Head of caudate nucleus (tissue), 42 donors: ENCODE data around the gene TNS3.

Experiments
- DNase-seq, 42 donors: peaks; one replicate each; pipeline versions ENCODE4 v3.0.0 to v3.0.0-alpha.2; 2020 to 2021; ENCODE audit warnings: mixed read lengths in 7 of 42
- intact Hi-C: fragments of 100-400 bp; cut with DNase I; formaldehyde crosslinking; loops from one replicate; pipeline ENCODE4 v1.15.0; 2022

The TNS3 gene

DNA sequence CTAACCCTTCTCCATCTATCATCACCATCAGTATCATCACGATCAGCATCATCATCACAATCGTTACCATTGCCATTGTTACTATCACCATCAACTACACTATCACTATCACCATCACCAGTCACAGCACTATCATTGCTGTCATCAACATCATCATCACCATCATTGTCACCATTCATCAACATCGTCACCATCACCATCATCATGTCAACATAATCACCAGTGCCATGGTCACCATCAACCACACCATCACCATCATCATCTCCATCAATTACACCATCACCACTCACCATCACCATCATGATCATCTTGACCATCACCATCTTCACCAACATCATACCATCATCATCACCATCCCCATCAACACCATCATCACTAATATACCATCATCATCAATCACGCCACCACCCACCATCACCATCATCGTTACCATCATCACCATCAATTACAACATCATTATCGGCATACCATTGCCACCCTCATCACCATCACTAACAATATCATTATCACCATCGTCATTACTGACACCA is 66.5 kb downstream of the TNS3 start:
- intact Hi-C loops, result no loop called here
- no peak for DNase-seq

DNA sequence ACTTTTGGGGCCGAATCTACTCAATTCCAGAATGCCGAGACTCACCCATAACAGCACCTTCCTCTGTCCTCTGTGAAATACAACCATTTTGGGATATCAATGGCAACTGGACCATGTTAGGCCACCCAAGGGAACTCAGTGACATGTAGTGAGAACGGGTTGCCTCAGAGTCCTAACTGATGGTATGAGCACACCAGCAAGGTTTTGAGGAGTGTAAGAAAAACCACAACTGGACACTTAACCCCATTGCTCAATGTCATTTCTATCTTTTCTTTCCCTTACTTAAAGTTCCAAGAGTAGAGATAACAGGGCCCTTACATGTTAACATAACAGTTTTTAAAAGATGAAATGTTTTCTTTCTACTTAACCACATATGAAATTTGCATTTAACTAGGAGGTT is 67.1 kb downstream of the TNS3 start:
- intact Hi-C loops, result no loop called here
- DNase-seq, result no peak

DNA sequence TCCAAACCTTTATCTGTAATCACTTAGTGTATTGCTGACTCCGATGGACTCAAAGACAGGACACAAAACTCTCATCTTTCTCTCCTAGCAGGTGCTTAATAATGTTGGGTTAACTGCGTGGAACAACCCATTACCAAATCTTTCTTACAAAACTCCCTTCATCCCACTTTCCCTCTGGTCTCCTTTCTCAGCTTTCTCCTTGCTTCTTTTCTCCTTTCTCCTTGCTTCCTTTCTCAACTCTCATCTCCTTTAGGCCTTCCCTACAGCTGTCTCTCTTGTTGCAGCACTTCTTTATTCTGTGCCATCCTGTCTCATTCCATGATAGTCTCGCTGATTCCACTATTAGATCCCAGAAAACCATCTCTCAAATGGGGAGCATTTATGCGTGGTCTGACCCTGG is 67.5 kb downstream of the TNS3 start:
- intact Hi-C loops, result no loop called here
- no peak for DNase-seq

DNA sequence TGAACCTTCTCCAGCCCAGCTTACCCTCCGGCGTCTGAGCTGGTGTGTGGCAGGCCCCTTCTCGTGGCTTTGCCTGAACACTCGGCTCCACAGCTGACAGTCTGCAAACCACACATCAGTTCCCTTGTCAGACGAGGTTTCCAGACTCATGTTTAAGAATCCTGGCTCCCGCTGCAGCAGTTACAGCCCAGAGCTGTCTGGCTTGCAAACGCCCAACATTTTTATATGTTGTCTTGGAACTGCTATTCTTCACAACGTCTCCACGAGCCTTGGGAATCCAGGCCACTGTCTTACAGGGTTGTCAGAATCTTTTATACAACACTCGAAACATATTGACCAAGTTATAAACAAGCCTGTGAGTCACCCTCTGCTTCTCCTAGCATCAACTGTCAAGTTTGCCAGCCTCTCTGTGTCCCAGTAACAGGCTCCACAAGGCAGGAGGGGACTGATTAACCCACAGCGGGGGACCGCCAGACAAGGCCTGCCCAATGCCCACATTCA is 68.1 kb downstream of the TNS3 start:
- peak in 2 of 42 donors; percentile 8 to 32 for DNase-seq

DNA sequence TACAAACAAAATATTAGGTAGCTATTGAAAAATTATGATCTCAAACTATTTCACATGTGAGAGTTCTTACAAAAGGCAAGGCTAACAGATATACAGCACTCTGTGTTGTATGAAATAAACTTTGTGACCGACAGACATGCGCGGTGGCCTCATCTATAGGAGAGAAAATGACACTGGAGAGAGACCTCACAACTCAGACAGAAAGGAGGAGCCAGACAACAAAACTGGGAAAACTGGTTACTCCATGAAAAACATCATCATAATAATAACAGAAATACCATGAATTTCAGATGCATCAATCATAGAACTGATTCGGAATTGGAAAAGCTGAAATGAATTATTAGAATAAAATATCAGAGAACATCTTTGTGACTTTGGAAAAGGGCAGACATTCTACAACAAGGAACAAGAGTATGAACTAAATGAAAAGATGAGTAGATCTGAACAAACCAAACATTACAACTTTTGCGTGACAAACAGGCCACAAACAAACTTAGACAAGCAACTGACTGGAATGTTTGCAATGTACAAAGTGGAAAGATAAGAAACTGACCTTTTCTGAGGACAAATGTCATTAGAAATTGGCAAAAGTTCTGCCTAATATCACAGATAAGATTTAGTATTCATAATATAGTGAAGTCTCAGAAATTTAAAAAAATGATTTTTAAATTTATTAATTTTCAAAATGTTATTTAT is 69.3 kb downstream of the TNS3 start:
- DNase-seq, result no peak
- intact Hi-C loops, result no loop called here

More for the DNA sequence above, 68.1 kb downstream of the TNS3 start:
- intact Hi-C loops, result no loop called here

DNA sequence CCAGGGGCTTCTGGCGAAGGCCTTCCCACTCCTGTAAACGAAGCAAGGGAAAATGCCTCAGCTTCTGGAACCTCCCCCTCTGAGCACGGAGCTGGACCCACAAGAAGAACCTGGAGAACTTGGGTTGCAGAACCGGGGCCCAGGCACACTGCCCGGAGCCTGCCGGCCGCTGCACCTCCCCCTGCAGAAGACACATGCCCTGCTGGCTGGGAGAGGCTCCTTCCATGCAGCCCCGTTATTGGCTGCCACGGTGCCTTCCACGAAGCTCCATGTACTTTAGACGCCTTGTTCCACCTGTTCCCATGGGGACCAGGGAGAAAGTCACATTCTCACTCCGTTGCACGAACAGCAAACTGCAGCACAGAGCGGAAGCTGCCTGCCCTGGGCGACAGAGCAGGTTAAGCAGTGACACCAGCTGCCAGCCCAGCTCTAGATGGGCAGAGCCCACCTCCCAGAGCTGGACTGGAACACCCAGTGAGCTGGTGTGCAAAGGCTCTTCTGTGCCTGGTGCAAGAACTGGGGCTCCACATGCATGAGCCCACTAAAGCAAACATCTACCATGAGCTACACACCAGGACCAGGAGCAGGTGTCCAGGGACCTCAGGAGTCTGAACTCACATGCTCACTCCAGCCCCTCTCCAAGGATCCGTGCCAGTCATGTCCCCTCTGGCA is 70.1 kb downstream of the TNS3 start:
- no peak for DNase-seq
- intact Hi-C loops, result no loop called here

DNA sequence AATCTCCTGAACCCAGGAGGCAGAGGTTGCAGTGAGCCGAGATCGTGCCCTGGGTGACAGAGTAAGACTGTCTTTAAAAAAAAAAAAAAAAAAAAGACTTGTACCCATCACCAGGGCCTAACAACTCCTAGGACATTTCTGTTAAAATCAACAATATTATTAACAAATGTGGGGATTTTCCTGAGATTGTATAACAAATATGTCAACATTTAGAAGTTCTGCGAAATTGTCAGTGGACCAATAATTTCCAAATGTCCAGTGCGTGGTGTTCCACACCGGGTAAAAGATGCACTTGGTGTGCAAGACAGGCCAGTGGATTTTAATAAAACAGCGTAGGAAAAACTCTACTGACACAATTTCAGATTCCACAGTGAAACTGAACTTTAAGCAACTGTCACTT is 71.1 kb downstream of the TNS3 start:
- intact Hi-C loops, result no loop called here

DNA sequence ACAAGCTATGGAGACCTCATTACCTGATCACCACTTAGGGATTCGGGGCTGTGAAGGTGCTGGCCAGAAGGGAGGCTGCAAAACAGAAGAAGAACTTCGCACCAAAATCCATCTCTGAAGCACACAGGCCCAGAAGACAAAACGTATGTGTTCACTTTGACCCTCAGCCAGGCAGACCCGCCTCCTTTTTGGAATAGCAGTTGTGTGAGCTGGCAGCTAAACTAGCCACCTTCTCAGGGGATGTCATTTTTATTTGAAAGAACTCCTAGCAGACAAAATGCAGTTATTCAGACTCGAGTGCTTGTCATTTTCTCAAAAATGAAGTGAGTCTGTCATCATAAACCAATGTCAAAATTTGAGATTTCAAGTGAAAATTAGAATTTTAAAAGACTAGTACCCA is 71.7 kb downstream of the TNS3 start:
- no peak for DNase-seq
- intact Hi-C loops, result no loop called here

More for the DNA sequence above, 71.1 kb downstream of the TNS3 start:
- DNase-seq, result no peak

DNA sequence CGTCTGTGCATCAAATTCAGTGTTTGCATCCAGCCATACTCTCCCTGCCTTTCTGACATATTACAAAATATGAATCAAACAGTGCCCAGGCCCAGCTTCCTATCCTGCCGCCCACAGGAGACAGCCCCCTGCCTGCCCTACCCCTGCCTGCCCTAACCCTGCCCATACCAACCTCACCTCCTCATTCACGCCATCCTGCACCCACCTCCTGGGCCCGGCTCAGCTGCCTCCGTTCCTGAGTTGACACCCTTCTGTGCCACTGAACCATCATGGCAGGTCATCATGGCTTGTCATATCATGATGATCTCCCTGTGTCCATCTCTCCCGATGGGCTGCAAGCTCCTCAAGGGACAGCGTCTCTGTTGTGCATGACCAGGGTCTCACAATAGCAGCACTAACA is 72.3 kb downstream of the TNS3 start:
- intact Hi-C loops, result no loop called here
- DNase-seq, result no peak

DNA sequence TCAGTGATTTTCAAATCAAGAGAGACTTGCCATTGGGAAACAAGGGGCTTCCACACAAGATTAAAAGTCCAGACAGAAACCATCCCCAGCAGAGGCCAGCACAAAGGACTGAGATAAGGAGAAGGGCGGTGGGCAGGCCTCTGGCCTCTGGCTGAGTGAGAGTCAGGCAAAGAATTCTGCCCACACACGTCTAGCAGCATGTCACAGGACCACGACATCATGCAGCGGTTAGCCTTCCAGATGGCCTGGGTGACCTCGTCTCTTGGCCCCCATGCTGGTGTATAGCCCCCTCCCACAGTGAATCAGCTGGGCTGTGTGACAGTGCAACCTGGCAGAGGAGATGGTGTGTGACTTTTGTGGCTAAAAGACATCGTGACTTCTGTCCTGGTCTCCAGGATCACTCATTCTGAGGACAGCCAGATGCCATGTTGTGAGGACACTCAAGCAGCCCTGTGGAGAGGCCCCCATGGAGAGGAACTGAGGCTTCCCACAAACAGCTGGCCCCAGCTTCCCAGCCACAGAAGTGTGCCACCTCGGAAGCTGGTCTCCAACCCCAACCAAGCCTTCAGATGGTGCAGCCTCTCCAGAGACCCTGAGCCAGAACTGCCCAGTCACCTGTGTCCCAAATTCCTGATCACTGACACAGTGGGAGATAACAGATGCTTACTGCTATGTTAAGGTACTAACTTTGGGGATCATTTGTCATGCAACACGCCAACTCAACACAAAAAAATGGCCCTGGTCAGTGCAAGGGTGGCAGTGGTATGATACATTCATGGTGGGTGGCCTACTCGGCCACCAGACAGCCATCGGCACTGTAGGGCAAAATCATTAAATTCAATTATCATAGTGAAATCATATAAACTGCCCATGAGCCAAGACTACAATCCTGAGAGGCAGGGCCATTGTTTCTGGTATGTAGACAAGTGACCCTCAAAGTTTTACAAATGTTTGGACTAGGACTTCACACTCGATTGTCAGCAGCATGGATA is 73.2 kb downstream of the TNS3 start:
- DNase-seq, result peak in 1 of 42 donors; percentile 2
- intact Hi-C loops, result no loop called here

DNA sequence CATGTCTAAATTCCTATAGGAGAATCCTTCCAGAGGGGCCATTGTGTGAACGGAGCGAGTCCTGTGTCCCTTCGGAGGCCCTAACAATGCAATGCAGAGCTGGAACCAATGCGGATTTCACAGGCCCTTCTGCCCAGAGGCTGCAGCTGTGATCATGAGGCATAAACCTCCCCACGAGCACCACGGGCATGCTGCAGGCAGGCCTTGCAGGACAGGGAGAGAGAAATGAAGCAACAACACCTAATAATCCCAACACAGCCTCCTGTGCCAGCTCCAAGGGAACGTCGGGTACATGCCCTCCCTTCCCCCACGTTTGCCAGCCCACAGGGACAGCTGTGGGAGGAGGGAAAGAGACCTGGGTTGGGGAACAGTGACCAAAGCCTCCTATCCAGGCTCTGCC is 74.4 kb downstream of the TNS3 start:
- intact Hi-C loops, result no loop called here
- DNase-seq, result no peak

DNA sequence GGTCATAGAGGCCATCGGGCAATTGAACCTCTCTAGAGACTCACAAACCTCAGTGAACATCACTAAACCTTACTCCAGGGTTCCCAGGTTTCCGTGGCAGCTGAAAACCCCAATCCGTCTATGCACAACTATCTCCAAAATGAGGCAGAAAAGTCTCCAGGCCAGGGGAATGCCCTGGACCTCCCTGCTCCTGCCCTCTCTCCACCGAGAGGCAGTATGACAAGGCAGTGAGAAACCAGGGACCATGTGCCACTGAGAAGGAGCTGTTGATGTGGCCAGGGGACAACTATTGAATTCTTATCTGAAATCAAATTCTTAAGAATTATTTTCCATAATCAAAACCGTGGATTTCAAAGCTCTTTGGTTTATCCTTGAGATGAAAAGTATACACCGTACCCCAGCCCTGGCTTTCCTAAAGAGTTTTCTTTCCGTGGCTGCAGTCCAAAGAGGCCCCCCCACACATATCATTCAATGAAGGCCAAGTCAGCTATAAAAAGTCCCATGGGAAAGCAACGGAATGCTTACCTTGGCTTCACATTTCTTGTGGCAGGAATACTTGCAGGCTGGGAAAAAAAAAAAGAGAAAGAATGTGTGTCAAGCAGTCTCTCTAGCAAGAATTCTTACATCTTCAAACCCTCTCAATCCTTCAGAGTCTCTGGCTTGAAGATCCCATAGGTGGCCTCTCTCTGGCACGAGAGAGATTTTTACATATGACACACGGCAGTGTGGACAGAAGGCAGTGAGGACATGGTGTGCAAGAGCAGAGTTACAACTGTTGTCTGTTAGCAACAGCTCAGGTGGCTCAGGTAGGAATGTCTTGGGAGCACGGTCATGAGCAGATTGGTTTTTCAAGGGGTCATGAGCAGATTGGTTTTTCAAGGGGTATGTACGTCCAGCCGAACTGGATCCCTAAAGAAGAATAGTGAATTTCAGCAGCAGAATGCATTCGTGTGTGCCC is 75.2 kb downstream of the TNS3 start:
- no peak for DNase-seq
- intact Hi-C loops, result no loop called here

DNA sequence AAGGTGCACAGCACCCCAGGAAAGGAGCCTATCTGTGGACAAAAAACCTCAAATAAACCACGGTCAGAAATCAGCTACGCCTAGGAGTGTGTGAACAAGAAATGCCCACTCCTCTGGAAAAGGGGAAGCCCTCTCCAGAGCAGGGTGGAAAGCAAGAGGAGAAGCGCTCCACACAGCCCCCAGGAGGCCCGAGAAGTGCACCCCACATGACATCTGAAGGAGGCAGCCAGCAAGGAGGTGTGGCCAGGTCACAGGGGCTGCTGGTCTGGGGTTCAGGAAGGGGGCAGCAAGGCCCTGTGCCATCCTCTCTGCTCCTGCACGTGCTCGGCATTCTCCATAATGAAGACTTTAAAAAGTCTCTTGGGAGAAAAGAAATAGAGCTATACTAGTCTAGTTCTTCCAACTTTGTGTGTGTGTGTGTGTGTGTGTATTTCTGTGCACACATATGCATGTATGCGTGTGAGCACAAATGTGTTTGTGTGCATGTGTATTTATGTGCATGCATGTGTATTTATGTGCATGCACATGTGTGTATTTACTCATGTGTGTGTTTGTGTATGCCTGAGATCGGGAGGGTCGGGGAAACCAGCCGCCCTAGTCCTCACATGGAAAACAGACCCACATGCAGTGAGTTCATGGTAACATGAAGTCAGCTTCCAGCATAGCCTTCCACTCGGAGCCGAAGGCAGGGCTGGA is 76.5 kb downstream of the TNS3 start:
- intact Hi-C loops, result no loop called here
- no peak for DNase-seq

DNA sequence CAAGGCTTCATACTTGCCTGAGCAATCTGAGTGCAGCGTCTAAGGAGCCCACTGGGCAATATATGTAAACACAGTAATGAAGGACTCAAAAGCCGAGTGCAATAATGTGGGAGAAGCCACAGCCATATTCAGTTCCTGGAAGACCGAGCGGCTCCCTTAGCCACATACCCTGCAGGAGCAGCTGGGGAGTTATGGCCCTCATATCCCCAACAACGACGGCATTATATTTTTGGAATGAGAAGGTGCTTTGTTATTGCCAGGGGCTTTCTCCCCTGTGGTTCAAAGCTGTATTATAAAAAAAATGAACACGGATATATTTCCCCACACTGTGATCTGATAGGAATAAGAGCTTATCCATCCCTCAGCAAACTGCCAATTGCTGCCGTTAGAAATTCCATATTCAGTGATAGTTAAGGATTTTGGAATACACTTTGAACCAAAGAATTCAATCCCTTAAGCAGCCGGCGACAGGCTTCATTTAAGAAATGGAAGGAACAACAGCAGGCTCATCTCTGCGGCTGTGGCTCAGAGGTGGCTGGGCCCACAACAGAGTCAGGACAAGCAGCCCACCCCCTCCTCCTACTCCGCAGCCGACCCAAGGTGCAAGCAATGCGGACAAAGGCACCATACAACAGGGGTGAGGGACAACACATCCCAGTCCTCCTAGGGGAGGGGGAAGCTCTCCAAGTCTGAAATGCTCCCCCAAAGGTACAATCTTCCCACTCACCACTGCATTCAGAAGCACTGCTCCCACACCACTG is 77.2 kb downstream of the TNS3 start:
- no peak for DNase-seq
- intact Hi-C loops, result no loop called here

DNA sequence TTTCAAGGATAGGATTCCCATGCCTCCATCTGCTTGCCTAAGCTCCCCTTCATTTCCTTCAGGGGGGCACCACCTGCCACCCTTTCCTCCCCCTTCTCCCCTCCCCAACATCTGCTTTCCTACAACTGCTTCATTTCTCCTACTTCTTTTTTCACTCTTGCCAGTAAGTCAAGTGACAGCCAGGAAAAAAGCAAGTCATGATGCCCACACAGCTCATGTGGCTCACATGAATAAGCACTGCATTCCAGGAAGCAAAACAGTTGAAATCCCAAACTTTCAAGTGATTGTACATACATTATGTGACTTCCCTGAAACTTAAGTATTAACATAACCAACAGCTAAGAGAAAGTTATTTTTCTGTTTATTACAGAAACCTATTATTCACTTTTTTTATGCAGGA is 78.6 kb downstream of the TNS3 start:
- DNase-seq, result peak in 7 of 42 donors; percentile 21 to 65 (median 32)
- intact Hi-C loops, result no loop called here

DNA sequence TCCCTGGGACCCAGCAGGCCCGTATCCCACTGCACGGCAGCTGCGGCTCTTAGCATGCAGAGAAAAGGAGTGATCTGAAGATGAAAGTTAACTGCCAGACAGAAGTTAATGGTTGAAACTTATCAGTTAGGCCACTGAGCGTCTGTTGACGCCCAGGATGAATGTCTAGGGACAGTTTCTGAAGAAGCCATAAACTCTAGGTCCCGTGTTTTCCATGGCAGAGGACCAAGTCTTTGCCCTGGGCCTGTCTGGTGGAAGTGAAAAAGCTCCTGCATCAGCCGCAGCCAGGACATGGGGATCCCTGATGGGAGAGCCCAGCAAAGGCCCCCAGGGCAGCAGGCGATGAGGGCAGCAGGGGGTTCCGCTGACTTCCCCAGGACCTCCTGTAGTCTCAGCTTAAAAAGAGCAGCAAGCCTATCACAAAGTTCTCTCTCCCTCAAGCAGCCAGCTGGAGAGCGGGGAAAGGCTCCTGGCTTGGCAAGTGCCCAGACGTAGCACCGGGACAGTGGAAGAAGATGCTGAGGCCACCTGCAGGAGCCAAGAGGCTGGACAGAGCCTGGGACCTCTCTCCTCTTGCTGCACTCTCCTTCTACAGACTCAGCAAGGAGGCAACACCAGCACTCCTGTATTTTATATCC is 79.6 kb downstream of the TNS3 start:
- intact Hi-C loops, result no loop called here
- no peak for DNase-seq

DNA sequence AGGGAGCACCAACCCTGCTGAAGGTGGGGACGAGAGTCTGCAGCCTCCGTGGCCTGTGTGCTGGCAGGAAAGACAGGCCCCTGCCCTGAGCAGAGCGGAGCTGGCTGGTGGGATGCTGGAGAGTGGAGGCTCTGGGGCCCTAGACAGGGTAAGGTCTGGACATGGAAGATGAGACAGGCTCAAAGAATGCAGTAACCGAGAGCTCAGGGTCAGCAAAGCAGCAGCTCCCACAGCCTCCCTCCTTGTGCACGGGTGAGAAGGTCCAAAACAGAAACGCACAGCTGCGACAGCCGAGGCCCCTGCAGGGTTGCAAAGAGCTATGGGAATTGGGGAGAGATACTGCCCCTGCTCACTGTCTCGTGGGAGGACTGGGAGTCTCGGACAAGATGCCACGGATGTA is 80.5 kb downstream of the TNS3 start:
- intact Hi-C loops, result no loop called here
- DNase-seq, result no peak
